ES-I3 (cell line): Measurements from ENCODE around the gene VGLL4.

Experiments
- H3K36me3 ChIP-seq: 2 replicates; pipeline ENCODE4 v1.6.1; 2013; ENCODE audit warnings: mild to moderate bottlenecking, low read length, control low read depth, moderate library complexity; ENCODE audit not compliant: insufficient read depth
- H3K4me1 ChIP-seq: 2 replicates; pipeline ENCODE4 v1.6.1; 2013; ENCODE audit warnings: mild to moderate bottlenecking, control low read depth, low read length; ENCODE audit not compliant: insufficient read depth
- H3K9ac ChIP-seq: 2 replicates; pipeline ENCODE4 v1.6.1; 2013; ENCODE audit warnings: low read depth, mild to moderate bottlenecking, low read length, moderate library complexity
- H3K9me3 ChIP-seq: 2 replicates; pipeline ENCODE4 v1.6.1; 2013; ENCODE audit warnings: mild to moderate bottlenecking, low read length, moderate library complexity; ENCODE audit not compliant: control insufficient read depth, insufficient read depth

VGLL4 gene

DNA sequence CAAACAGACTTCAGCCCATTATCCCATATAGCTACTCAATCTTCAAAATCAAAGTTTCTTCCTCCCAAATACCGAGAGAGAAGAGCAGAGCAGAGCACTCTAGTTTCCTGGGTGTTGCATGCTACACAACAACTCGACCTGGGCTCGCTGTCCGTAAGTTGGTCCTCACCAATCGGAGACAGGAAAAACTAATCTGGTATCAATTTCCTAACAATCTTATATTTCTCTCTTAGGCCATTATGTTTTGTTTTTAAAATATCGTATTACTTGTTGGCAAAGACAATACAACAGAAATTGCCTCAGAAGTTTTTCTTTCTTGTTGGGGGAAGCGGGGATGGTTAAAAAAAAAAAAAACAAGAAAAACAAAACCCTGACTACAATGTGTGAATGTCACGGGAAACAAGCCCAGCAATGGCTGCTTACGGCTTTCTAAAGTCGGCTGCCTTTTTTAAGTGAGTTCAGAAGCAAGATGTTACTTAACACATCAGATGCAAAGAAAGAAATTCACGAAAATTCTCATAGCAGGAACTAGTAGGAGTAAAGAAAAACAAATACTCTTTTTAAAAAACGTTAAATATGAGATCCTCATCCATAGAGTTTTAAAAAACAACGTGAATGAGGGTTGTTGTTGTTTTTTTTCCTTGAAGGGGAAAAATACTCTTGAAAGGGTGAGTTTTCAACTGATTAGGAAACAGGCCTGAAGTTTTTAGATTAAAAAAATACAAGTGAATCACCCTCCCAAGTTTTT, 1.9 kb downstream of the VGLL4 start:
- peak overlapping the region; percentile 81 for H3K9ac ChIP-seq
- H3K4me1 ChIP-seq: peaks cover 31% of the 10 kb centered on the region
- no peaks in the 10 kb centered on the region for H3K36me3 ChIP-seq
- H3K9me3 ChIP-seq: no peaks in the 10 kb centered on the region

GRCh38 chr3:11641316-11641682, 2.4 kb downstream of the VGLL4 start:
- Histone ChIP-seq H3K9me3 (no peaks in the 10 kb centered on the region), H3K9ac (peak overlapping the region; percentile 81), H3K36me3 (no peaks in the 10 kb centered on the region), H3K4me1 (peaks cover 36% of the 10 kb centered on the region)

DNA sequence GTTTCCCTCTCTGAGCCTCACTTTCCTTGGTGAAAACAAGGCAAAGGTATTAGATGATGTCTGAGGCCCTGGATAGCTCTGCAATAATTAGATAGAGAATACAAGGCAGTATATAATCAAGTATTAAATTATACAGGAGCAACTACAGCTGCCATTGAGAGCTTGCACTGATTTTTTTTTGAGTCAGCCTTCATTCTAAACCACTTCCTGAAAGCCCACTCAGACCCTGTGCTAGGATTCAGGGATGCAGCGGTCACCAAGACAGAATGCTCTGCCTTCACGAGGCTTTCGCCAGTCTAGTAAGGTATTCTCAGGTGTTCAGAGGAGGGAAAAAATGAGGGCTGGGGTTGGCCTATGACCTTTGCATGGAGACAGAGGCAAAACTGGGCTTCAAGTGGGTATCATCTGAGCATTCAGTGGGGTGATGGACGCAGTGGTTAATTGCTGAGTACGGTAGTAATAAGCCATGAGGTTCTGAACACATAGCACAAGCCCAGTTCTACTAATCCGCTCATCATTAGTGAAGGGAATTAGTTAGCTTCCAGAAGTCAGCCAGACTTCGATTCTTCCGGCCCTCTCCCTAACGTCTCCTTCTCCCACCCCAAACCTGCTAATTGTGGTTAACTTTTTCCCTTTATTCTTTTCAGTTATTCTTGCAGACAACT, 3.6 kb downstream of the VGLL4 start:
- H3K4me1 ChIP-seq: peaks cover 48% of the 10 kb centered on the region
- H3K36me3 ChIP-seq: no peaks in the 10 kb centered on the region
- H3K9me3 ChIP-seq: no peaks in the 10 kb centered on the region
- no peak overlapping the region for H3K9ac ChIP-seq

DNA sequence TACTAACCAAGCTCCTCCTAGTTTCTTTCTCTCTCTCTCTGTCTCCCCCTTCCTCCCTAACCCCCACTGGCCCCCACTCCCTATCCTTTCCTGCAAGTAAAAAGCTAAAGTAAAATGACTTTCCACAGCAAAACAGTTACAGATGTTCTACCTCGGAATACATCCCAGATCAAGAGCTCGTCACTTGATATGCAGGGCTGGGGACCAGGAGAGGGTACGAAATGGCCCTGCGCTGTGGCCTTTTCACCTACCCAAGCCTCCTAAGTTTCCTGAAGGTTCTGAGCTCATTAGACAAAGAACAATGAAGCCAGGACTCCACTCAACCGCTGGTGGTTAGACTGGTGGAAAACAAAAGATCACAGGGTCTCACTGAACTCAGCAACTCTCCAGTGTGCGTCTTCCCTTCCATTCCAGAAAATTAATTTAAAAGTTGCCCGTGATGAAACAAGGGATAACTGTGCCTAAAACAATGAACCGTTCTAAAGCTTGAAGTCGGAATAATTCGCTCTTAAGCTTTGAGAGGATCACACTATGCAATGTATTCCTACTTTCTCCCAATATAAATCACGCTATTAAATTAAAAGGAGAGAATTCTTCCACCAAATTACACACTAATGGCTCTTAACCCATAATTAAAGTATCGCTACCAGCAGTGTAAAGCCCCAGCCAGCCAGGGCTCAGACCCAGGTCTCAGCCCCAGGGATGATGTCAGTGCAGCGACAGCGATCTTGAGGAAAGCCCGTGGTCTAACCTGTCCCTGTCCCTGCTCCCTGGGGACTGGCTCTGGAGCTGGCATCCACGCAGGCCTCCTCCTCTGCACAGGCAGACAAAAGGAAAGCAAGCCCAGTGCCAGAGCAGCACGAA, 5.0 kb downstream of the VGLL4 start:
- Histone ChIP-seq H3K9ac (no peak overlapping the region), H3K36me3 (no peaks in the 10 kb centered on the region), H3K4me1 (peaks cover 47% of the 10 kb centered on the region), H3K9me3 (no peaks in the 10 kb centered on the region)

GRCh38 chr3:11637901-11638458, 5.7 kb downstream of the VGLL4 start:
- no peaks in the 10 kb centered on the region for H3K9me3 ChIP-seq
- H3K4me1 ChIP-seq: peaks cover 47% of the 10 kb centered on the region
- H3K9ac ChIP-seq: no peak overlapping the region
- H3K36me3 ChIP-seq: no peaks in the 10 kb centered on the region

DNA sequence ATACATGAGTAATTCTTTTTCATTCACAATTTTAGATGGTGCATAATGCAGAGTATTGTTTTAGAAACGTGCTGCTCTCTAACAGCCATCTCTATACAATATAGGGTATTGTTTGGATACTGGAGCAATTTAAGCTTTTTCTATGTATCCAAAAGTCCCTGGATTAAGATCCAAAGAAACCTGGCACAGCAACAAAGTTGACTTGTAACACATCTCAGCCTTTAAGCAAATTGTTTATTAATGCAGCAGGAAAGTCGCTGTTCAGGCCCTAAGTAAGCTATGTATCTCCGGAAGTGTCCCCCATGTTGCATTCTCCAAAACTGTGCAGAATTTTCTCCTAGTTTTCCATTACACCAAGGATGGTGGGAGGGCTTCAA, 7.3 kb downstream of the VGLL4 start:
- H3K9me3 ChIP-seq: no peaks in the 10 kb centered on the region
- peaks cover 47% of the 10 kb centered on the region for H3K4me1 ChIP-seq
- H3K9ac ChIP-seq: no peak overlapping the region
- no peaks in the 10 kb centered on the region for H3K36me3 ChIP-seq

- Histone ChIP-seq H3K9me3 (no peaks in the 10 kb centered on the region), H3K9ac (no peak overlapping the region), H3K4me1 (peaks cover 47% of the 10 kb centered on the region), H3K36me3 (no peaks in the 10 kb centered on the region)
Measured at GRCh38 chr3:11635680-11636393, 7.9 kb downstream of the VGLL4 start.

- Histone ChIP-seq H3K36me3 (no peaks in the 10 kb centered on the region), H3K4me1 (peaks cover 41% of the 10 kb centered on the region), H3K9ac (no peak overlapping the region), H3K9me3 (no peaks in the 10 kb centered on the region)
Measured at GRCh38 chr3:11634974-11635612, 8.6 kb downstream of the VGLL4 start.

- Histone ChIP-seq H3K4me1 (peaks cover 37% of the 10 kb centered on the region), H3K36me3 (no peaks in the 10 kb centered on the region), H3K9me3 (no peaks in the 10 kb centered on the region), H3K9ac (no peak overlapping the region)
Measured at GRCh38 chr3:11634081-11634635, 9.6 kb downstream of the VGLL4 start.

DNA sequence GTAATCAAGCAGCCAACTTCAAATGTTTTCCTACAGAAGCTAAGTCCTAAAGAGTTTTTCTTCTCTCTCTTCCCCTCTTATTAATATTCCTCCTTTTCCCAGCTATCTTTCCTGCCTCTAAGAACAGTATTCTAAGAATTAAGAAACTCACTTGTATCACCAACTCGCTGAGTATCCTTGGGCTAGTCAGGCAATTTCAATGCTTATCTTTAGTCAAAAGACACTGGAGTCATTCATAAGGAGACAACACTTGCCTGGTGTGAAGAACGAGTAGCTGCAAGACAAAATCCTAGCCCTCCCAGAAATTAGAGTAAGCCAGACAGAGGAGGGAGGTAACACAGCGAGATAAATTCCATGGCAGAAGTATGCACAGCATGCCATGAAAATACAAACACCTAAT, 10.7 kb downstream of the VGLL4 start:
- H3K9ac ChIP-seq: no peak overlapping the region
- no peaks in the 10 kb centered on the region for H3K9me3 ChIP-seq
- H3K36me3 ChIP-seq: no peaks in the 10 kb centered on the region
- peaks cover 25% of the 10 kb centered on the region for H3K4me1 ChIP-seq

DNA sequence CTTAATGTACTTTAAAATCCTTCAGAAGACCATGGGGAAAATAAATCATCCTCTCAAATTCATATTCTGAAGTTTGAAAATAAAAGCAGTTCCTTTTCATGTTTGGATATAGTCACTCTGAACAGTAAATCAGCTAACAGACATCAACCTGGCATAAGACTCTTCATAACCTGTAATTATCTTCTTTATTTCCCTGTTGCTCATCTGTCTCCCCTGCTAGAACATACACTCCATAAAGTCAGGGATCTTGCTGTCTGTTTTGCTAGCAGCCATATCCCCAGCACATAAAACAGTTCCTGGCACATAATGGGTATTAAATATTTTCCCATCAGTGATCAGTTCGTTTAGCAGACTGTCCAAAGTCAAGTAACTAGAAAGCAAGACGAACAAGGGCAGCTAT, 11.2 kb downstream of the VGLL4 start:
- no peaks in the 10 kb centered on the region for H3K9me3 ChIP-seq
- no peaks in the 10 kb centered on the region for H3K36me3 ChIP-seq
- H3K9ac ChIP-seq: no peak overlapping the region
- H3K4me1 ChIP-seq: peaks cover 22% of the 10 kb centered on the region

DNA sequence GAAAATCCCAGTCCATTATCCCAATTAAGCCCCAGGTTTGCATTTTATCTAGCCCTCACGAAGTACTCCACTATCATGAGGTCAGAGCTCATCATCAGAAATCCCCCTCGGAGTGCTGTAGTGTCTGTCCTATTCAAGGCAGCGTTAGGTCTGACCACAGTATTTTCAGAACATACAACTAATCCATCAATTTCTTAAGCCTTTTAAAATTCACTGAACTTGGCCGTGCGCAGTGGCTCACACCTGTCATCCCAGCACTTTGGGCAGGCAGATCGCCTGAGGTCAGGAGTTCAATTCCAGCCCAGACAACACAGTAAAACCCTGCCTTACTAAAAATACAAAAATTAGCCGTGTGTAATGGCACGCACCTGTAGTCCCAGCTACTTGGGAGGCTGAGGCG, 11.9 kb downstream of the VGLL4 start:
- no peaks in the 10 kb centered on the region for H3K9me3 ChIP-seq
- H3K36me3 ChIP-seq: no peaks in the 10 kb centered on the region
- H3K4me1 ChIP-seq: peaks cover 20% of the 10 kb centered on the region
- H3K9ac ChIP-seq: no peak overlapping the region

DNA sequence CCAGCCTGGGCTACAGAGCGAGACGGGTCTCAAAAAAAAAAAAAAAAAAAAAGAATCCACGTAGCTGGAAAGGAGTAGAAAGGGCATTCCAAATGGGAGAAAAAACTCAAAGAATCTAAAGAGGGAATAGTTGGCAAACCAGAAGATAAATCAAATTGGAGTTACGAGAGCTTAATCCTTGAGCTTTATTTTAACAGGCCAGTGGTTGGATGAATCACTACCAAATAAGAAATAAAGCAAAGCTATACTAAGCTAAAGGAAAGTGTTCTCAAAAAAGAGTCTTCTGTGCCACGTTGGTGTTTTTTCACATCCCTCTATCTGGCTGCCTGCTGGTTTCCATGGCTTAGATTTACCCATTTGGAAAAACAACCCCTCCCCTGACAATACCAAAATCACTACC, 14.0 kb downstream of the VGLL4 start:
- Histone ChIP-seq H3K36me3 (no peaks in the 10 kb centered on the region), H3K9ac (no peak overlapping the region), H3K4me1 (no peaks in the 10 kb centered on the region; the same call in 1 of the 2 replicates), H3K9me3 (no peaks in the 10 kb centered on the region)
